ENCODE data around the gene KIRREL2. TPM values are rescaled to one million over a fixed set of nuclear protein-coding genes. Genes with fewer than 3 reads are reported as not detected.
A peak's percentile ranks its signal among the peaks of the same experiment; 100 is the strongest.

KIRREL2 gene
- total and polyA plus RNA-seq, 9 of the 15 experiments (the other 6 are each of a cell fraction or from before 2014, with no cell fraction given), result 0.01 to 0.12 (median 0.09) TPM; not detected in 4

GRCh38 chr19:35883882-35884281 is 27.2 kb downstream of the KIRREL2 start (continued):
- TF ChIP-seq CBX5 (IDR thresholded peaks at IDR 0.05; ENCODE audit: borderline replicate concordance, low read depth) (no peak), ZFX (CRISPR knock-in tag; IDR thresholded peaks at IDR 0.05) (no peak), CHD1 (IDR thresholded peaks at IDR 0.05; ENCODE audit: low read length) (no peak), SMARCA5 (IDR thresholded peaks at IDR 0.05) (no peak), ARID3B (CRISPR knock-in tag; IDR thresholded peaks at IDR 0.05; ENCODE audit: borderline replicate concordance) (no peak)

DNA sequence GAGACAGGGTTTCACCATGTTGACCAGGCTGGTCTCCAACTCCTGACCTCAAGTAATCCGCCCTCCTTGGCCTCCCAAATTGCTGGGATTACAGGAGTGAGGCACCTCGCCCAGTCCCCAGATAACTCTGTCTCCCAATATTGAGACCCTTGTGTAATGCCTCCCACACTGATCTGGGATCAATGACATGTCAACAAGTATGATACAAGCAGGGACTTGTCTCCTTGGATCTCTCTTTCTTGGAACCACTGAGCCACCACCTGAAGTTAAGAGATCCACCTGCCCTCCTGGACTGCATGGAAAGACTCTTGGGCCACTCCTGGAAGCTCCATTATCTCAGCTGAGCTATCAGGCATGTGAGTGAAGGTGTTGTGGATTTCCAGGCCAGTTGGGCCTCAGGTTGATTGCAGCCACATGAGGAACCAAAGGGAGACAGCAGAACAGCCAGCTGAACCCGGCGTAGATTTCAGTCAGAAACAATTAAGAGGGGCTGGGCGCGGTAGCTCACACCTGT is 28.6 kb downstream of the KIRREL2 start:
- DNase-seq (ENCODE audit: extremely low read depth in 1 of 4, low spot score in 3 of 4), result no peak
- intact Hi-C loops (cut with micrococcal nuclease) (no loop called here), in situ Hi-C loops (cut with MboI) (loop anchor here (5.0 kb wide), 1 partner anchor 47 kb away; no protein-coding TSS in a partner anchor)
- POLR2A ChIA-PET, result interaction anchor here (0.7 kb wide), 1 partner anchor 9 kb away, joined by 3 read pairs; no protein-coding TSS in a partner anchor
- Histone ChIP-seq H3K4me1 (replicated peaks in 1 of 2; ENCODE audit: control insufficient read depth in 2 of 2, insufficient read depth in 2 of 2, low read length in 2 of 2) (peaks cover 0 to 5% of the 10 kb centered on the region in 2 experiments; a peak in 1 of 5 replicates), H3K27me3 (ENCODE audit: control insufficient read depth in 2 of 2, insufficient read depth in 2 of 2, low read length in 2 of 2) (no peaks in the 10 kb centered on the region), H3K4me3 (no peak overlapping the region), H3K9me1 (ENCODE audit: control insufficient read depth, insufficient read depth, low read length) (no peaks in the 10 kb centered on the region), H3K36me3 (ENCODE audit: control insufficient read depth, insufficient read depth, low read length) (peaks cover 25% of the 10 kb centered on the region; the same call in 2 of the 3 replicates), H3K4me2 (ENCODE audit: insufficient read depth, low read length) (no peak overlapping the region), H3K9ac (ENCODE audit: insufficient read depth in 1 of 2, low read depth in 2 of 2, low read length in 2 of 2) (no peak overlapping the region), H4K20me1 (replicated peaks; ENCODE audit: control insufficient read depth, insufficient read depth, low read length) (no peaks in the 10 kb centered on the region), H3K9me3 (replicated peaks; ENCODE audit: control insufficient read depth, insufficient read depth, low read depth, low read length) (no peaks in the 10 kb centered on the region), H3K27ac (ENCODE audit: extremely low read depth, low read depth, low read length) (no peak overlapping the region), H3K79me2 (ENCODE audit: control insufficient read depth, insufficient read depth, low read length) (no peaks in the 10 kb centered on the region), H2AFZ (ENCODE audit: low read depth, low read length) (no peak overlapping the region)
- no peak for ATAC-seq
- FAIRE-seq, result no peak
- BruUV-seq (replicated peaks), result no TSS peak
- TF ChIP-seq SIRT6 (IDR thresholded peaks at IDR 0.05; ENCODE audit: low read depth, low read length) (no peak), MITF (IDR thresholded peaks at IDR 0.05) (no peak), ZNF583 (CRISPR knock-in tag; IDR thresholded peaks at IDR 0.05) (no peak), POLR2AphosphoS2 (IDR thresholded peaks at IDR 0.05; ENCODE audit: low read length) (0 out of 2 replicates have a peak, but pooled peaks have one; percentile 27)
- CTCF ChIA-PET (ENCODE audit: low intra/inter-chr PET ratio), result interaction anchor here (0.6 kb wide), 1 partner anchor 46 kb away, joined by 3 read pairs; no protein-coding TSS in a partner anchor
- WGBS (ENCODE audit: insufficient coverage, low coverage, missing lambda C conversion rate), result 43% methylated on average over 6 of the region's 6 CpGs
